B cell (primary cell): ENCODE results near the gene GPR52.

Source experiments
- EZH2 ChIP-seq: IDR thresholded peaks from 2 replicates; pipeline ENCODE4 v1.6.1; 2012; ENCODE audit warnings: borderline replicate concordance, low read depth, mild to moderate bottlenecking, moderate library complexity, low read length; ENCODE audit not compliant: insufficient read depth, poor library complexity, severe bottlenecking
- TF ChIP-seq, protein P1 (sequence below): fragments of 200-600 bp; IDR thresholded peaks from one replicate; pipeline ENCODE4 v1.8.0; 2022; ENCODE audit warnings: antibody characterized with exemption, mild to moderate bottlenecking

GRCh38 chr1:174417921-174418320 is 29.8 kb upstream of the GPR52 start:
- TF ChIP-seq, protein P1, sequence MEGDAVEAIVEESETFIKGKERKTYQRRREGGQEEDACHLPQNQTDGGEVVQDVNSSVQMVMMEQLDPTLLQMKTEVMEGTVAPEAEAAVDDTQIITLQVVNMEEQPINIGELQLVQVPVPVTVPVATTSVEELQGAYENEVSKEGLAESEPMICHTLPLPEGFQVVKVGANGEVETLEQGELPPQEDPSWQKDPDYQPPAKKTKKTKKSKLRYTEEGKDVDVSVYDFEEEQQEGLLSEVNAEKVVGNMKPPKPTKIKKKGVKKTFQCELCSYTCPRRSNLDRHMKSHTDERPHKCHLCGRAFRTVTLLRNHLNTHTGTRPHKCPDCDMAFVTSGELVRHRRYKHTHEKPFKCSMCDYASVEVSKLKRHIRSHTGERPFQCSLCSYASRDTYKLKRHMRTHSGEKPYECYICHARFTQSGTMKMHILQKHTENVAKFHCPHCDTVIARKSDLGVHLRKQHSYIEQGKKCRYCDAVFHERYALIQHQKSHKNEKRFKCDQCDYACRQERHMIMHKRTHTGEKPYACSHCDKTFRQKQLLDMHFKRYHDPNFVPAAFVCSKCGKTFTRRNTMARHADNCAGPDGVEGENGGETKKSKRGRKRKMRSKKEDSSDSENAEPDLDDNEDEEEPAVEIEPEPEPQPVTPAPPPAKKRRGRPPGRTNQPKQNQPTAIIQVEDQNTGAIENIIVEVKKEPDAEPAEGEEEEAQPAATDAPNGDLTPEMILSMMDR, result no peak
- no peak for TF ChIP-seq EZH2
